Measurements from ENCODE around the gene FAT3.

FAT3 gene

DNA sequence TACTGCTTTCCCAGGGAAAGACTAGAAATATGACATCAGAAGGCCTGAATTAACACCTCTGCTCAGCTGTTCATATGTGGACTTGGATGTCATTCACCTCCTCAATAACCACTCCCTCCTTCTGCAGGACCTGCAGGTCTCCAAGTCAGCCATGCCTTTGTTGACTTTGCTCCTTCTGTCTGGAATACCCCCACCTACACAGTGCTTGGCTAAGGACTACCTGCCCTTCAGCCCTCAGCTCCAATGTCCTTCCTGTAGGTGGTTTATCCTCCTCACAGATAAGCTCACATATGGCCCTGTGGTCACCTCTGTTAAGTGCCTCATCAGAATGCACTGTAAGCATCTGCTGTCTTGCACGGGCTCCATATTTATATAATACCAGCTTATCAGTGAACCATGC lies 26.4 kb upstream of the FAT3 start:
- H3K4me3 ChIP-seq (replicated peaks; ENCODE audit: low read depth, low read length): no peak overlapping the region
- DNase-seq (ENCODE audit: low read depth): no peak
- TF ChIP-seq, protein P1, sequence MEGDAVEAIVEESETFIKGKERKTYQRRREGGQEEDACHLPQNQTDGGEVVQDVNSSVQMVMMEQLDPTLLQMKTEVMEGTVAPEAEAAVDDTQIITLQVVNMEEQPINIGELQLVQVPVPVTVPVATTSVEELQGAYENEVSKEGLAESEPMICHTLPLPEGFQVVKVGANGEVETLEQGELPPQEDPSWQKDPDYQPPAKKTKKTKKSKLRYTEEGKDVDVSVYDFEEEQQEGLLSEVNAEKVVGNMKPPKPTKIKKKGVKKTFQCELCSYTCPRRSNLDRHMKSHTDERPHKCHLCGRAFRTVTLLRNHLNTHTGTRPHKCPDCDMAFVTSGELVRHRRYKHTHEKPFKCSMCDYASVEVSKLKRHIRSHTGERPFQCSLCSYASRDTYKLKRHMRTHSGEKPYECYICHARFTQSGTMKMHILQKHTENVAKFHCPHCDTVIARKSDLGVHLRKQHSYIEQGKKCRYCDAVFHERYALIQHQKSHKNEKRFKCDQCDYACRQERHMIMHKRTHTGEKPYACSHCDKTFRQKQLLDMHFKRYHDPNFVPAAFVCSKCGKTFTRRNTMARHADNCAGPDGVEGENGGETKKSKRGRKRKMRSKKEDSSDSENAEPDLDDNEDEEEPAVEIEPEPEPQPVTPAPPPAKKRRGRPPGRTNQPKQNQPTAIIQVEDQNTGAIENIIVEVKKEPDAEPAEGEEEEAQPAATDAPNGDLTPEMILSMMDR (IDR thresholded peaks at IDR 0.05; ENCODE audit: low read length, missing control alignments): no peak

DNA sequence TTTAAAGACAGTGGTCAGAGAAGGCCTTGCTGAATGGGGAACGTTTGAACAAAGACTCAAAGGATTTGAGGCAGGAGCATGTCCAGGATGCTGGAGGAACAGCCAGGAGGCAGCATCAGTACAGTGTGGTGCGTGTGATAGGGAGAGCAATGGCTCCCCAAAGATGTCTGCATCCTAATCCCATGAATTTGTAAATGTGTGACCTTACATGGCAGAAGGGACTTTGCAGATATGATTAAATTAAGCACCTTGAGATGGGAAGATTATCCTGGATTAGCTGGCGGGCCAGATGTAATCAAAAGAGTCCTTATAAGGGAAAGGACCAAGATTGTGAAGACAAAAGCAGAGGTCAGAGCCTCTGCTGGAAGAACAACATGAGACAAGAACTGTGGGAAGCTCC lies 24.6 kb upstream of the FAT3 start:
- no peak for DNase-seq (ENCODE audit: low read depth)
- TF ChIP-seq, protein P1 (IDR thresholded peaks at IDR 0.05; ENCODE audit: low read length, missing control alignments): no peak
- H3K4me3 ChIP-seq (replicated peaks; ENCODE audit: low read depth, low read length): no peak overlapping the region

DNA sequence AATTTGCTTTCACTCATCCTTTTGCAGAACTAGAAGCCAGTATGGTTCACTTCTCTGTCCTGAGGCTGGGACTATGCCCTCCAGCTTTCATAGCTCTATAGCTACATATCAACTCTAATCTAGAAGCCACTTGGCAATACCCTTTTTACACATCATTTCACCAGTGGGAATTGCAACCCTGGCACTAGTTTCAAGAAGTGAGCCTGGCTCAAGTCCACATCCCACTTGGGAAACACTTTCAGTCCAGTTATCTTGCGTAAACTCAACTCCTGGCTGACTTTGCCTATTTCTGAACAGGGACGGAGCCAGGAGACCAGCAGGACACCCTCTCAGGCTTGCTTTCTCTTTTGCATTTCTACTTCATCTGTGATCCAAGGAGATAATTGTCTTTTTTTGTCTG lies 19.9 kb upstream of the FAT3 start:
- peak; percentile 20 for DNase-seq (ENCODE audit: low read depth)
- no peak overlapping the region for H3K4me3 ChIP-seq (replicated peaks; ENCODE audit: low read depth, low read length)
- TF ChIP-seq, protein P1 (IDR thresholded peaks at IDR 0.05; ENCODE audit: low read length, missing control alignments): no peak

DNA sequence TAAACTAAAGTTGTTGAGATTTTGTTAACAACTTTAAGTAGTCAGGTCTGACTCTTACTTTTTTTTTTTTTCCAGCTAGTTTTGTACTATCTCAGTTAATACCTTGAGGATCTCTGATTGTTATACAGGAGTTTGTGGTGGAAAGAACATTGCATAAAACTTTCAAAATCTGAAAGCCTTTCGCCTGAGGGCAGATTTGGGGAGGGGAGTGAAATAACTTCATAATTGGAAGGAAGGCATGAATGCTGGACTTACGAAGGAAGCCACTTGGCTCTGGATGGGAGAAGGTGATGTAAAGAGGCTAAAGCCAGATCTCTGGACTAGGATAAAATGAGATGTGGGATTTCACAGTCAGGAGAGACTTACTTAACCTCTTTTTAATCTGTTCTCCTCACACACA lies 18.2 kb upstream of the FAT3 start:
- no peak overlapping the region for H3K4me3 ChIP-seq (replicated peaks; ENCODE audit: low read depth, low read length)
- DNase-seq (ENCODE audit: low read depth): no peak
- TF ChIP-seq, protein P1 (IDR thresholded peaks at IDR 0.05; ENCODE audit: low read length, missing control alignments): no peak

DNA sequence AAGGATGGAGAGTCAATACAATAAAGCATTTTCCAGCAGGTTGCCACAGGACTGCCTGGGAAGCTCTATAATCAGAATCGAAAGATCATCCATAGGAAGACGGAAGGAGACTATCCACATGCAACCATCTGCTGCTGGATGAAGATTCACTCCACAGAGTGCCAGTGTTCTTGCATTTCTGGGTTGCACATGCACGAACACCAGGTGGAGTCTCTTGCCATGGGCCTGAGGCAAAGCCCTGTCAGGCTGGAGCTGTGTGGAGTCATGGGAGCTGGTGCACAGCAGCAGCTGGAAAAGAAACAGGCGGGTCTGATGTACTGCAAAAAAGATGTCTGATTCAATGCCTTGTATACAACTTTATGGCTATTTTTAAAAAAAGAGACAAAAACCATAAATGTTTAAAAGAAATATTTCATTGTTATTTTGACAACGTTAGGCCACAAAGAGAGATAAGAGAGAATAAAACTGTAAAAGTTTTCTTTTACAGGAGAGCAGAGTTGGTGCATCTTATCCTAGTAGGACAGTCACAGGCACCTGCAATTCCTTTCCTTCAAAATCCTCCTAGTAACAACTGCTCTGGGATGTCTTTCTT lies 12.9 kb upstream of the FAT3 start:
- no peak overlapping the region for H3K4me3 ChIP-seq (replicated peaks; ENCODE audit: low read depth, low read length)
- peak; percentile 28 for DNase-seq (ENCODE audit: low read depth)
- TF ChIP-seq, protein P1 (IDR thresholded peaks at IDR 0.05; ENCODE audit: low read length, missing control alignments): peak; percentile 24

DNA sequence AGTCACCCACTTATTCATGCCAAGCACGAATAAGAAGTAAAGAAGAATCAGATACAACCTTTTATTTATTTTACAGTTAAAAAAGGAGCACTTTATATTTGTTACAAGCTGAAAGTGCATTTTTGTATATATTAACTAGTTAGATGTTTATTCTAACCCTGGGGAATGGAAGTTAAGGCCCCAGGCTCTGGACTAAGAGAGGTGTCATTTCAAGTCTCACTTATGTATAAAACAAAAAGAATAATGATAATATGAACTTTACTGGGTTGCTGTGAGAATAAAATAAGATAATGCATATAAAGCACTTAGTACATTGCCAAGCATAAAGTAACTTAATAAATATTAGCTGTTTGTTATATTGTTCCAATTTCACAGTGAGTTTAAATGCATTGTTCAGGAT lies 12.1 kb upstream of the FAT3 start:
- TF ChIP-seq, protein P1 (IDR thresholded peaks at IDR 0.05; ENCODE audit: low read length, missing control alignments): no peak
- no peak overlapping the region for H3K4me3 ChIP-seq (replicated peaks; ENCODE audit: low read depth, low read length)
- no peak for DNase-seq (ENCODE audit: low read depth)

DNA sequence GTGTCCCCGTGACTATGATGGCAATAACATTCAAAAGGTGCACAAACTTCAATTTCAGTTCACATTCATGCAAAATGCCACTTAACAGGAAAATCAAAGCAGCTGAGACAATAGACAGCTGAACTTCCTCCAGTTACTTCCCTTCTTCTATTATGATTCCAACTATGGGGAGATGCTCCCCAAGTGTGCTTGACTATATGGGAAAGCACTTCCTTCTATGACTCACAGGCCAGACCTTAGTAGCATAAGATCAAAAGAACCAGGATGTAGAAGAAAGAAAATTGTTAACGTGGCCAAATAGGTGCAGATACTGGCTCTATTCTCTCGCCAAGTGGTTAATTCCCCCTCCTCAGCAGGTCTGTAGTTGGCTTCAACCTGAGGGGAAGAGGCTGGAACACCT lies 7.8 kb upstream of the FAT3 start:
- TF ChIP-seq, protein P1 (IDR thresholded peaks at IDR 0.05; ENCODE audit: low read length, missing control alignments): no peak

More for the DNA sequence above, 7.8 kb upstream of the FAT3 start:
- H3K4me3 ChIP-seq (replicated peaks; ENCODE audit: low read depth, low read length): no peak overlapping the region
- DNase-seq (ENCODE audit: low read depth): no peak

Data from fibroblast of pulmonary artery (primary cell).